GM19035 (cell line): ENCODE measurements around the gene LIMK2.
"Not testable (repeated sequence)": the region's sequence is repeated elsewhere in the genome, so short reads cannot be mapped to it uniquely, and the experiment has no call there.

Experiments used
- ATAC-seq: cut with Tn5 transposase; IDR thresholded peaks from one replicate; pipeline ENCODE4 v1.9.1; 2021; ENCODE audit not compliant: unreplicated experiment

The LIMK2 gene

GRCh38 chr22:31210556-31211421, 1.3 kb upstream of the LIMK2 start:
- no peak for ATAC-seq

- no peak for ATAC-seq
These were observed 626 bp upstream of the LIMK2 start for GRCh38 chr22:31211482-31211861.

GRCh38 chr22:31212783-31213629, 908 bp downstream of the LIMK2 start:
- ATAC-seq = no peak

- no peak for ATAC-seq
These were observed 3.0 kb downstream of the LIMK2 start for GRCh38 chr22:31215018-31215535.

GRCh38 chr22:31218565-31219262, 6.6 kb downstream of the LIMK2 start:
- no peak for ATAC-seq

GRCh38 chr22:31221084-31221483, 9.0 kb downstream of the LIMK2 start:
- ATAC-seq = no peak

GRCh38 chr22:31222736-31223135, 10.6 kb downstream of the LIMK2 start:
- ATAC-seq = no peak

GRCh38 chr22:31223786-31224191, 11.7 kb downstream of the LIMK2 start:
- ATAC-seq = no peak

- ATAC-seq = not testable (repeated sequence)
These were observed 12.6 kb downstream of the LIMK2 start for GRCh38 chr22:31224691-31225090.

- no peak for ATAC-seq
These were observed 15.1 kb downstream of the LIMK2 start for GRCh38 chr22:31227186-31227585.

- no peak for ATAC-seq
These were observed 17.4 kb downstream of the LIMK2 start for GRCh38 chr22:31229402-31230079.

- ATAC-seq = no peak
These were observed 18.2 kb downstream of the LIMK2 start for GRCh38 chr22:31230155-31230870.

GRCh38 chr22:31230871-31231621, 18.9 kb downstream of the LIMK2 start:
- ATAC-seq = no peak

GRCh38 chr22:31233001-31233400, 20.9 kb downstream of the LIMK2 start:
- ATAC-seq = no peak

GRCh38 chr22:31235081-31235480, 23.0 kb downstream of the LIMK2 start:
- no peak for ATAC-seq

GRCh38 chr22:31236044-31236443, 23.9 kb downstream of the LIMK2 start:
- ATAC-seq = not testable (repeated sequence)

- no peak for ATAC-seq
These were observed 26.0 kb downstream of the LIMK2 start for GRCh38 chr22:31238057-31238456.

- no peak for ATAC-seq
These were observed 27.8 kb downstream of the LIMK2 start for GRCh38 chr22:31239771-31240370.

GRCh38 chr22:31241200-31241599, 29.1 kb downstream of the LIMK2 start:
- no peak for ATAC-seq
